ENCODE results near the gene SMIM45.

- TF ChIP-seq CTCF (IDR thresholded peaks at IDR 0.05) = no peak; the same call in 1 of the 2 replicates
- TF ChIP-seq POLR2AphosphoS5 (IDR thresholded peaks at IDR 0.05; ENCODE audit: low read depth, low read length) = no peak
Observed at GRCh38 chr22:41966607-41967240, 14.8 kb downstream of the SMIM45 start.
